GM18870 (cell line): ENCODE measurements around the gene ZNF488.

Experiments used
- ATAC-seq: cut with Tn5 transposase; IDR thresholded peaks from one replicate; pipeline ENCODE4 v1.9.1; 2021; ENCODE audit warnings: moderate library complexity; ENCODE audit not compliant: unreplicated experiment

ZNF488 gene

DNA sequence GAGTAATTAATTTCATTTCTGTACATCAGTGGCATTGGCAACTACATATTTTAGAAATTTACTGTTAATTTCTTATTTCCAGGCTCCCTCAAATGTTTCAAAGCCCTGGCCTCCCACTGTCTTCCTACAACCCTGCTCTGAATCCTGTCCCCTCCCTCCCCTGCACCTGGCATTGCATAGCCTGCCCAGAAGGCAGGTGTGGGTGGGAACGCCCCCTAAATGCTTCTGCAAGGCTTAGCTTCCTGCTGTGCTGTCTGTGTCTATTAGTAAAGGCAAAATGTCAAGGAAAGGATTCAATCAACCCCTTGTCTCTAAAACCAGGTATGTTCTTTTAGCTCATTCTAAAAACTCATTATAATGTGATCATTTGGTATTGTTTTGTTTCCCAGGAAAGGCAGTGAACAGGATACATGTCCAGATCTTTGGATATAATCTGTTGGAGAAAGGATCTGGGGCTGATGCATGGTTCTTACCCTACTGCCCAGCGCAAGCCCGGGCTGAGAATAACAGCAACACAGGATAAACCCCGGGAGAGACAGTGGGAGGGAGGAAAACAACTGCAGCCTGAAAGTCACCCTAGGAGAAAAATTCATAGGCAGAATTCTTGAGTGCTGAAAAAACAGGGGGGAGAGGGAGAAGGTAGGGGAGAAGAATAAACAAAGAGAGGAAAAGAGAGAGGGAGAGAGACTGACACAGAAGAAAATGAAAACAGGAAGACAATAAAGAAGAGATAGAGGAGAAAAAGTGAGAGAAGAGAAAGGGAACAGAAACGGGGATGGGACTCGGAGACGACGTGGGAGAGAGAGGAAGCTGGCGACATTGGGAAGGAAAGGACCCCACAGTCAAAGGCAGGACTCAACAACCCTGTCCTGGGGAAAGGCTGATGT lies 589 bp downstream of the ZNF488 start:
- ATAC-seq, result peak; percentile 22

DNA sequence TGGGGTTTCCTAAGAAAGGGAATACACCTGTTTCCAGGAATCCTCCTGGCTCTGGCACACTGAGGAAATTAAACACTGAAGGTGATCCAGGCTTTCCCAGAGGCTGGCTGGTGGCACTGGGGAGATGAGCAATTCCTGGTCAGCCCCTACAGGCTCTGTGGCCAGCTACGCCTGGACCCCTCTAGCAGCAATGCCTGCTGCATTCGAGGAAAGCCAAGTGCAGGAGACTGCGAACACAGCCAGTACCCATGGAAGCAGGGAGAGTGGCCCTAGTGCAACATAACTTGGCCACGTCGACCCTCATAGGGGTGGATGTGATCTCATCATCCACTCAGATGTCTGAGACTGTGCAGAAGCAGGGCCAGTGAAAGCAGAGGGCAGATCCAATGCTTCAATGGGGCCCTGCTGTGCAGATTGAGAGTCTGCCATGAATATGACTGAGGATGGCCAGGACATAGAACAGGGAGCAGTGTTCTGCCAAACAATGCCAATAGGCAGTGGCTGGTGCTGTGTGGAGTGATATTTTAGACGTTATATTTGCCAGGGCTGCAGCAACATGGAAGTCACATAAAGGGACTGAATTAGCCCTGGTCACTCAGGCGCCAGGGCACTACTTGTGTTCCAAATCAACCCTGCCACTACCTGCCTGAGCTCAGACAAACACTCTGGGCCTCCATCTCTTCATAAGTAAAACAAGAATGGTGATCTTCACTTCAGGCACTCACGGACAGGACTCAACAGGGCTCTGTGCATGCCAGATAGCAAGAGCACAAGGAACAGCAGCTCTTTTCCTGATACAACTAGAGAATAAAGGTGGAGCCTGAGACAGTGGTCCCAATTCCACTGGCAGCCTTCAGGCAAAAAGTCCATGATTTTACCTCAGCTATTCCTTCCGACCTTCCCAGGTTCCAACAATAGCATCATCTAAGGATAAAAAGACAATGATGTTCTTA lies 2.4 kb downstream of the ZNF488 start:
- no peak for ATAC-seq

DNA sequence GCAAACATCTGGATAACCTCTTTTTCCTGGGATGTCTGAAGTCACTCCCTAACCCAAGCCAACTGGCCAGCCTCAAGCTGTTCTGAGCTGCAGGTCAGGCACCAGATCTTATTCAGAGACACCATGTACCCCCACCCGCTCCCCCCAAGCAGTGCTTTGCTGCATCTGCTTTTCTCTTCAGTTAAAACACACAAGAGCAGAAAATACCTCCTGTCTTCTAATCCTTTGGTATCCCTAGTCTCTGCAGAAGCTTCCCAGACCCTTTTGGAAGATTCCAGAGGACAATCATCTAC lies 3.0 kb downstream of the ZNF488 start:
- no peak for ATAC-seq

DNA sequence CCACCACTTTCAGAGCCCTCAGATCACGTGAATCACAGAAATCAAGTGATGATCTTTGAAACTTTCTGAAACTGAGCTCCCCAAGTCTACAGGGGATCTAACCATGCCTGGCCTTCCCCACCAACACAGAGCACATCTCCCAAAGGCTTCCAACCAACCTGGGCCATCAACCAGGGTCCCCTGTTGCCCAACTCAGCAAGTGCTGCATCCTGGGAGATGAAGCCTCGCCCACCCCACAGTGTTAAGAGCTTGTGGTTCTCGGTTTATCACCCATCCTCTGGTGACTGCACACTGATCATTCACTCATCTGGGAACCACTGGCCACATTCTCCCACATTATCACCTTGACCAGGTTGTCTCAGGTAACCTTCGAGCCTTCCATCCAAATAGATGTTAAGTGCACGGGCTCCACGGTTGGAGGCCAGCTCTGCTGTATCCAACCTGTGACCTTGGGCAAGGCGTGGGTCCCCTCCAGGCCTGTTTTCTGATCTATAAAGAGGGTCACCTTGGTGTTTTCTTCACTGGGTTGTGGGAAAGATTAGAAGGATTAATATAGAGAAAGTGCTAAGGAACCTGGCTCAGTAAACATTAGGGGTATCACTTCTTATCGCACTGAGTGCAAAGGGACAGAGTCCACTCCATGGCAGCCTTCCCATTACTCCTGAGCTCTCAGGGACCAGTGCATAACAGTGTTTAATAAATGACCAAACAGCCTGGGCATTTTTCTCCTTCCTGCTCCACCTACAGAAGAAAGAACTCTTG lies 3.6 kb downstream of the ZNF488 start:
- no peak for ATAC-seq

DNA sequence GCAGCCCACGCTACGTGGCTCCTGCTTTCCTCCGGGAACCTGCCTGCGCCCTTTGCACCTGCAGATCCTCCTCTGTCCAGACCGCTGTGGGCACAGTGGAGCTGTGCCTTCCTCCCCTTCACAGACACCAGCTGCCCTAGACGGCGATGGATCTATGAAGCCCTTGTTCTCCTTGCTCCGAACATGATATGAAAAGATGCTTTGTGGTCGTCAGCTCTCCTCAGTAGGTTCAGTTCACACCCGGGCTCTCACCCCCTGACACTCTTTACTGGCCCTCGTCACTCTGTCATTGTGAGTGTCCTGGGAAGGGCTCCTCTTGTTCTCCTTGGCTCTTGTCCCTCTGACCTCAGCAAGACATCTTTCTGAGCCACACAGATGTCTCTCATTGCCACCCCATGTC lies 4.2 kb downstream of the ZNF488 start:
- no peak for ATAC-seq

DNA sequence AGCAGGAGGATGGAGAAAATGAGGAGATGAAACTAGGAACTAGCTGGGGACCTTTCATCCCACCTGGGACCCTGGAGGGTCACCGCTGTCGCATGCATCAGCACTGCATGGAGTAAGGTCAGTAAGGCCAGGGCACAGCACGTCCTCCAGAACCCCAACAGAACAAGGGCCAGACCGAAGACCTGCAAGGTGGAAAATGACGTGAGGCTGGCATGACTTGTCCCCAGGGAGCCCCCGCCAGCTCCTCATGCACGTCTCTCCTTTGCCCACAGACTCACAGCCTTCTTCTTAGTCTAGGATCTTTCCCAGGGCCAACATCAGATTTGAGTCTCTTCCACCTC lies 4.7 kb downstream of the ZNF488 start:
- ATAC-seq, result no peak

DNA sequence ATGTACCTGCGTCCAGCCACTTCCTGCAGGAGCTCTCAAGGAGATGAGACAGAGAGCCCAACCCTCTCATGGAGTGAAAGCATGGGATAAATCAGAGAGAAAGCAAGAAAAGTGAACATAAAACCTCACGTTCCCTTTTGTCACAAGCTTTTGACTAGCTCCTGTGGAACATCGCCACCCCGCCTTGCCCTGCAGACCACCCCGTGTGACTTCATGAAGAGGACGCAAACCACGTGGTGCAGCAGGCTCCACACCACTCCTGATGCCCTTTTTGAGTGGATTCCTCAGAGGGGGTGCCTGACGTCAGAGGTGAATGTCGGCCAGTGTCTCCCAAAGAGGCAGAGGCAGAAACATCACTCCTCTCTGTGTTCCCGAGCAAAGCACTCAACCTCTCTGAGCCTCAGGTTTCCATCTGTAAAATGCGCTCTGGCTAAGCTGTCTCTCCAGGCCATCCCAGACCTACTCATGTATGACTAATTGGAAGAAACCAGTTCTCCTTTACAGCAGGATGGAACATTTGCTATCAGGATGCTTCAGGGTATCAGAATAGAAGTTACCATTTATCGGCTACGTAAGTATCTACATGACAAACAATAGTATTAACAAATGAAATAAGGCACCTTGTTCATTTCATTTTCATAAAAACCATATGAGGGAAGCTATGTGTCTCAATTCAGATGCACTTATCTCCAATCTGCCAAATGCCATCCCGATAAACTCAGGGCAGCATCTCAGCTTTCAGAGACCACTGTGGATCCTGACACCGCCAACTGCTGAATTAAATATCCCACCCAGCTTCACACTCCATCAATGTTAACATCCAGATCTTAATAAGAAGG lies 5.3 kb downstream of the ZNF488 start:
- no peak for ATAC-seq

DNA sequence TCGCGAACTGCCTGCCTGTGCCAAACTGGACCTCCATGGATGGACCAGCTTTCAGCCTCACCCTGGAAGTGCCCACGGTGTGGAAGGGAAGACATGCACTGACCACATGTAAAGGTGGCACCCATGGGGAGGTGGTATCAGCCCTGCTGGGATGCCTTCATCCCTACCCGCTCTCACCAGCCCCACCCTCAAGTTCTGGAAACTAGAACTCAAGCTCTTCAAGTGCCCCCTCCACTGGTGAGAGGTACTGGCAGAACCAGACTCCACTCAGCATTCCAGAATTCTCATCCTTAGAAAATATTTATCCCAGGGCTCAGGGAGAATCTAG lies 5.9 kb downstream of the ZNF488 start:
- ATAC-seq, result no peak

DNA sequence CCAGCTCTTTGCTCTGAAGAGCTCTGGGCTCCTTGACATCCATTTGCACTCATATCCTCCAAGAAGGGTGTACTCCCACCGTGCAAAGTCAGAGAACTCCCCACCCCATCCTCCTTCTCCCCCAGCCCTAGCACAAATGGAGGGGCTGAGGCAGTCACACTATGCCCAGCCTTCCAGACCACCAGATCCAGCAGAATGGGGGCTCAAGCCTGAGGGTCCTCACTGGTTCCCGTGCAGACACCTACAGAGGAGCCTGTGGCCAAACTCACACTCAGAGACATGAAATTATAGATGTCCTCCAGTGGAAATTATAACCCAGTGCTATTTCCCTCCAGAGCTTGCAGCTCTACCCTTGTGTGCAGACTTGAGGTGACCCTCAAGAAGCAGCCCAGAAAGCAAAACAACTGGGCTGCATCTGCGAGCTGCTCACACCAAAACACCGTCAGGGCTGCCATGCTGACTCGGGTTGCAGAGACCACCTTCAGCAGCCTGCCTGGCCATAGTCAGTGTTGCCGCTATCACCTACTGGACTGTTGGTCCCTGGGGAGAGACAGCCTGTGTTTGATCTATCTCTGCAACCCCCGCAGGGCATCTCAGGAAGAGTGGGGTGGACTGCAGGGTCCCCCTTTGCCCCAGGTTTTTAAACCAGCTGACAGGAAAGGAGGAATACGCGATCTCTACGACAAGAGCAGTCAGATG lies 7.4 kb downstream of the ZNF488 start:
- ATAC-seq, result no peak

DNA sequence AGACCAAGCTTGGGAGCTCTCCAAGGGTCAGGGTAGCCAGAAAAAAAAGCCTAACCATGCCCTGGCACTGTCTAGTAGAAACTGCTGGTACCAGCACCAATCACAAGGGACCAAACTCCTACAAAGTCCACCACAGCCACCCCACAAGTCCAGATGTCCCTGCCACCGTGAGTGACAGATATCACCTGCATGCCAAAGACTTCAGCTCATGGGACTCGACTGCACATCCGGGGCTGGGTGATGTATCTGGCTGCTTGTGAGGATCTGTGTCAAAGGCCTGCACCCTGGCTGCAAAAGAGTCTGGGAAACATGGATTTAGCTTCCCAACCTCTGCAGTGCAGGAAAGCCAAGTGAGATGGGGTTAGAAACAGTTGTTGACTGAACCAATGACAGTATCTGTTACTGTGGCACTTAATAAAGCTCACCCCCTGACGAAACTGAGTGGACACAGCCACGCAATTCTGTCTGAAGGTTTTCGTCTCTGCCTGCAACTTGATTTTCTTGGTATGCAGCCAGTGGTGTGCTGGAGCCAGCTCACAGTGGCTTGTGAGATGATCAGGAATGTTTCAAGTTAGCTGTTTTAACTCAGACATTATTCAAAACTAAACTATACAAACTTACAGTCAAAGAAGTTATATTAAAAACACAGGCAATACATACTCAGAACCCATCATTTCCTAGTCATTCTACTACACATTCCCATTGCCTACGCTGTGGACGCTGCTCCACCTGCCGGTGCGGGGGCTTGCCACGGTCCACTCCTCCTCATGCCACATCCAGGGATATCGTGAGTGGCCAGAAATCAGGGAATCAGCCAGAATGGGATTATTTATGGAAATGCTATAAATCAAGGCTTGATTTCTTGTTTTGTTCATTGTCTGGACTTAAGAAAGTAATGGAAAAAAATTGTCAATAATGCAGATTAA lies 9.2 kb downstream of the ZNF488 start:
- no peak for ATAC-seq

DNA sequence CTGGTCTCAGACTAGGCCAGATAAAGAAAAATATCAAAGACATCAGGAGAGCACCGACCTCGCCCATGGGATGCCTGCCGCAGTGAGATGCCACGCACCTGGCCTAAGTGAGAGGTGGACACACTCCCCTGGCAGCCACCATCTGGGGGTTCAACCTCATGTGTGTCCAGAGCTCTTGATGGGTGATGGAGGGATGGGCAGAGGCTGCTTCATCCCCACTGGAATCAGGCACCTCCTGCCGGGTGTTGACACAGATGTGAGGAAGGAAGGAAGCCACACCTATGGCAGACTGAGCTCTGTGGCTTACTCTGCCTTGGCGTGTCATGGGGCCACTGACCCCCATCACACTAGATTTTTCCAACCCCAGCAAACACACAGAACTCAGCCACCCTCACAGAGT lies 11.4 kb downstream of the ZNF488 start:
- ATAC-seq, result no peak

DNA sequence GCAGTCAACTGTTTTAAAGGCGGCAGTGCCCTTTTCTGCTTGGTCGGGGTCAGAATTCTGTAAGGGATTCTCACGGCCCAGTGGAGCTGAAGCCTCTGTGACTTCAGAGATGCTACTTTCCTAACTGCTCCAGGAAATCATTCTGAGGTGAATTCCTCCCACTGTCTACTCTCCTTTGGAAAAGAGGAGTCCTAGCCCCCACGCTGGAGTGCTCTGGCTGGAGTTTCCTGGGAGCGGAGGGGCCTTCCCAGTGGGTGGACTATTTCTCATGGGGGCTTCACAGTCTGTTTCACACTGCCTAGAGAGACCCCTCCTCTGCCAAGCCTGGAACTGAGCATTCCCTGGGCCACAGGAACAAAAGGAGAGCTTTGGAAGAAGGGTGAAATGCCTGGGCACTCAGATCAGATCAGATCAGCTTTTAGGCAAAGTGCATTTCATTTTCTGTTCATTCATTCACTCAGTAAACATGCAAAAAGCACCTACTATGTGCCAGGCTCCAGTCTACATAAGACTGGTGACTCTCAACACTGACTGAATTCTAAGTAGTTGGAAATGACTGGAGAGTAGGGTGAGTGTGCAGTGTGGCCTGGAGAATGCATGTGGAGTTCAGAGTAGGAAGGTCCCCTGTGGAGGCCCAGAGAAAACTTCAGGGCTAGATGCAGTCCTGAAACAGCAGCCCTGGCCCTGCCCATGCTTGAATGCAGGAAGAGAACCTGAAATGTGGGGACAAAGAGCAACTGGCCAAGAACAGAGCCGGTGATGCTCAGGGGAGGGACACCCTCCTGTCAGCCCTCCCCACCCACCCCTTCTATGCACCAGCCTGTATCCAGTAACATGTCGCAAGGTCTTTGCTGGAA lies 12.2 kb downstream of the ZNF488 start:
- no peak for ATAC-seq

DNA sequence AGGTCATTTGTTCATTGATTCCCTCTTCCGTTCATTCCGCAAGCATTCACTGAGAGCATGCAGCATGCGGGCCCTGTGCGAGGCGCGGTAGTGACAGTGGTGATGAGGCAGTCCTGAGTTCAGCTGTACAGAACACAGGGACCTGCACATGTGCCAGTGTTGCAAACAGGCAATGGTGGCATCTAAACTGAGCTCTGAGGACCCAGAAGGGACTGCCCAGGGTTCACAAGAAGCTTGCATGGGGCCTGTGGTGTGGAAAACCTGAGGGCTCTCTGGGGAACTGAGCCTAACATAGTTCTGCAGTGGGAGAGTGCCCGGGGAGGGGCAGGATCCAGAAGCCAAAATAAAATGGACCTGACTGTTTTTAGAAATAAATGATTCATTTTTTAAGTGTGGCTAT lies 13.2 kb downstream of the ZNF488 start:
- no peak for ATAC-seq

DNA sequence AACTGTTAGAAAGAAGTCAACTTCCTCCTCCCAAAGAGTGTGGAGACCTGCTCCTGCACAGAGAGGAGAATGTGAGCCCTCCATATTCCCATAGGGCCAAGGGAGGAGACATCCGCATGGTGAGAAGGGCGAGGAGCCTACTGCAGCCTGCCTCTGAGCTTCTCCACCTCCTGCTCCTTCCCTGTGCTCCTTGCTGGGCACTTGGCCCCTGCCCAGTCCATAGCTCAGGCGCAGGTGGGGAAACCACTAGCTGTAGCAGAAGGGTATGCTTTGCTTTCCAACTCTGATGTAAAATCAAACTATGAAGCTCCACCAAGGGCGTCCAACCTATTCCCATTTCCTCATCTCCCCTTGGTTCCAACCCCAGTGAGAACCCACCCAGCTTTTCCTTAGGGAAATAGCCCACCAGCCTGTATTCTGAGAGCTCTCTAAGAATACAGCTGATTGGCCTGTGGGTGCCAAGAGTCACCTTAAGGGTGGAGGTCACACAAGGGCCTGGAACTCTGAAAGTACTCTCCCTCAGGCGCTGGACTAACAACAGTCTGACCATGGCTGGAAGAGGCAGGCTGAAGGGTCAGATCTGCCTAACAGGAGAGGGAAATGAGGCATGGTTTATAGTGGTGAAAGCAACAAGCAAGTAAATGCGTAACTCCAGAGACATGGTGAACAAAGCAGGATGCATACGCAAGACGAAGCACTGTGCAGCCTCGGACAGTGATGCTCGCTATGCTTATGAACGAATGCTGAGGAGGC lies 13.9 kb downstream of the ZNF488 start:
- ATAC-seq, result no peak

DNA sequence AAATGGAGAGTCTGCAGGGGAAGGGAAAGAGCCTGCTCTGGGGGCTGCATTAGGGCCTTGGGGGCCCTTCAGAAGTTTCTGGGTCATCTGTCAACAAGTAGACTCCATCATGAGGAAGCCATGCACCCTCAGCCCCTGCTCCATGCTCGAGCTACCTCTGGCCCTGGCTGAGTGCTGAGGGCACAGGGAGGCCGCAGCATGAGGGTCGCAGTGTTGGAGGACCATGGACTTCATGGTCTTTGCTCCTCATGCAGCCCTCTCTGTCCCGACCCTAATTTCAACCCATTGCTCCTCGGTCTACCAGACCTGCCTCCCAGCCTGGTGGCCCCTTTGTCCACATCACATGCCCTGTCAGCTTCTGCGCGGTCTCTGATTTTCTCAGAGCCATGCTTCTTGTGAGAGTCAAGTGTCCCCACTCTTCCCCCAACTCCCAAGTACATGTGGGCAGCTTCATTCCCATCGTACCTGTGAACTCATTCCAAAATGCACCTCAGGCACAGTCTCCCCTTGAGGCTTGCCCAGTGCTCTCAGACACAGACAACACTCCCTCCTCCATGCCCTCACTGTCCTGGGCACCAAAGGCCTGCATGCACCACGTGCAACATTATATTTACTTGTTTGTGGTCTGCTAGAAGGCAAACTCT lies 14.7 kb downstream of the ZNF488 start:
- no peak for ATAC-seq

DNA sequence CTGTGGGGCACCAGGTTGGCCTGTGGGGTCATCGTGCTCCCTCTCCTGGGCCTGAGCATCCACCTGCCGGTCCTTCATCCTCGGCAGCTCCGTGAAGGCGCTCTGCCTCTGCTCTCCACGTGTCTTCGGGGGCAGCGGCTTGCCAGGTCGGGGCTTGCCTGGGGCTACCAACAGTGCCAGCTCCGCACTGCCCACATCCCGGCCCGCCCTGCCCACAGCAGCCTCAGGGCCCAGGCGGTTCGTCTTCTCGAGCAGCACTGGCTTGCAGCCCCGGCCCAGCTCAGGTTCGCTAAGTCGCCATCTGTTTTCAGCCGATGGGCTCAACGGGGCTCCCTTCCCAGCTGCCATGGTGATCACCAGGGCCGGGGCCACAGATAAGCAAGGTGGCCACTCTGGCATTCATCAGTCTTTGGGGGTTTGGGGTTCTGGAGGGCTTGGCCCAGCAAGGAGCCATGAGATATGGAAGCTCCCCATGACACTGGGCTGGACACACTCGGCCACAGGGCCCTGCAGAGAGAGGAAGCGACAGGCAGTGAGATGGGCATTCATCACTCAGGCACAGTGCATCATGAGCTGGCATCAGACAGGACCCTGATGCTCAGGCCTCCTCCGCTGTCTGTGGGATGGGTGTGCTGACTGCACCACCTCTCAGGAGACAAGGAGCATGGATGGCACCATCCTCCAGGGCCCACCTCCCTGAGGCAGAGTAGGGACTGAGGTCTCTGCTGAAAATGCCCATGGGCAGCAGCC lies 15.5 kb downstream of the ZNF488 start:
- no peak for ATAC-seq
